NCI-H748 treated with DMSO at 0.1 percent for 48 hours (cell line): ENCODE results near the gene MEX3C.

Experiments
- DNase-seq: peaks from one replicate; lab custom pipeline; 2025; lab: John Stamatoyannopoulos, UW

MEX3C gene

GRCh38 chr18:51153659-51154371, 43.7 kb downstream of the MEX3C start:
- DNase-seq, result no peak

- DNase-seq, result no peak
Observed at GRCh38 chr18:51151568-51152511, 45.6 kb downstream of the MEX3C start.

GRCh38 chr18:51151185-51151567, 46.3 kb downstream of the MEX3C start:
- DNase-seq, result no peak

- no peak for DNase-seq
Observed at GRCh38 chr18:51150113-51150700, 47.3 kb downstream of the MEX3C start.

GRCh38 chr18:51149670-51150069, 47.8 kb downstream of the MEX3C start:
- no peak for DNase-seq

- DNase-seq, result no peak
Observed at GRCh38 chr18:51146909-51147308, 50.6 kb downstream of the MEX3C start.

GRCh38 chr18:51138936-51139335, 58.5 kb downstream of the MEX3C start:
- no peak for DNase-seq

GRCh38 chr18:51137891-51138290, 59.6 kb downstream of the MEX3C start:
- DNase-seq, result no peak

GRCh38 chr18:51137026-51137729, 60.3 kb downstream of the MEX3C start:
- DNase-seq, result no peak

GRCh38 chr18:51135795-51136194, 61.7 kb downstream of the MEX3C start:
- no peak for DNase-seq

- no peak for DNase-seq
Observed at GRCh38 chr18:51135364-51135763, 62.1 kb downstream of the MEX3C start.

- DNase-seq, result no peak
Observed at GRCh38 chr18:51134721-51135120, 62.8 kb downstream of the MEX3C start.

GRCh38 chr18:51133580-51134160, 63.8 kb downstream of the MEX3C start:
- DNase-seq, result no peak

- no peak for DNase-seq
Observed at GRCh38 chr18:51132256-51132935, 65.1 kb downstream of the MEX3C start.

- no peak for DNase-seq
Observed at GRCh38 chr18:51128533-51128932, 68.9 kb downstream of the MEX3C start.

GRCh38 chr18:51127664-51128063, 69.8 kb downstream of the MEX3C start:
- DNase-seq, result no peak

GRCh38 chr18:51125976-51126375, 71.5 kb downstream of the MEX3C start:
- no peak for DNase-seq
